ENCODE data around the gene TARDBP. TPM values are rescaled to one million over a fixed set of nuclear protein-coding genes. Genes with fewer than 3 reads are reported as not detected.
"Not testable (repeated sequence)": the region's sequence is repeated elsewhere in the genome, so short reads cannot be mapped to it uniquely, and the experiment has no call there.

Gene TARDBP
- polyA plus RNA-seq, 3 donors, result 49.4 to 79.5 (median 61.4) TPM

DNA sequence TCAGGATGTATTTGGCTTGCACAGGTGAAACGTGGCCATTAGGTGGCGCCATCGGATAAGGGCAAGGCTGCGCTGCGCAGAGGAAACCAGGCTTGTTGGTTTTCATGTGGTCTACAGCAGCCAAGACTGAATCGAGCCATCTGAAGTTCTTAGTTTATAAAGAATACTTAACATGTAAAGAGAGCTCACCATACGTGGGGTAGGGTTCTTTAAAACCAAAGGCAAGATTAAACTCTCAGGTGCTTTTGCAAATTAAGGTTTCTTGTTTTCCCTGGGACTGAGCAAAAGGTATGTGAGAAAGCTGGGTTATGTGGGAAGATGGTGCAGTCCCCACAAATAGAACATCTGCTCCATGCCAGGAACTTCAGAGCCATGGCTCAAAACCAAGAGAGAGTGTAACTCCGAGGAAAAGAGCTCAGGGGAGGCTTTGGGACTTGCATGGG lies 25.3 kb downstream of the TARDBP start:
- TF ChIP-seq, protein P1, sequence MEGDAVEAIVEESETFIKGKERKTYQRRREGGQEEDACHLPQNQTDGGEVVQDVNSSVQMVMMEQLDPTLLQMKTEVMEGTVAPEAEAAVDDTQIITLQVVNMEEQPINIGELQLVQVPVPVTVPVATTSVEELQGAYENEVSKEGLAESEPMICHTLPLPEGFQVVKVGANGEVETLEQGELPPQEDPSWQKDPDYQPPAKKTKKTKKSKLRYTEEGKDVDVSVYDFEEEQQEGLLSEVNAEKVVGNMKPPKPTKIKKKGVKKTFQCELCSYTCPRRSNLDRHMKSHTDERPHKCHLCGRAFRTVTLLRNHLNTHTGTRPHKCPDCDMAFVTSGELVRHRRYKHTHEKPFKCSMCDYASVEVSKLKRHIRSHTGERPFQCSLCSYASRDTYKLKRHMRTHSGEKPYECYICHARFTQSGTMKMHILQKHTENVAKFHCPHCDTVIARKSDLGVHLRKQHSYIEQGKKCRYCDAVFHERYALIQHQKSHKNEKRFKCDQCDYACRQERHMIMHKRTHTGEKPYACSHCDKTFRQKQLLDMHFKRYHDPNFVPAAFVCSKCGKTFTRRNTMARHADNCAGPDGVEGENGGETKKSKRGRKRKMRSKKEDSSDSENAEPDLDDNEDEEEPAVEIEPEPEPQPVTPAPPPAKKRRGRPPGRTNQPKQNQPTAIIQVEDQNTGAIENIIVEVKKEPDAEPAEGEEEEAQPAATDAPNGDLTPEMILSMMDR (IDR thresholded peaks at IDR 0.05), result peak; percentile 96
- no peaks in the 10 kb centered on the region for H3K36me3 ChIP-seq (replicated peaks in 1 of 2; ENCODE audit: control insufficient read depth in 1 of 2, insufficient read depth in 2 of 2, low read length in 2 of 2)
- Mint-ChIP-seq H3K4me3 (no peak overlapping the region), H3K9me3 (no peaks in the 10 kb centered on the region), H3K27ac (no peak overlapping the region), H3K4me1 (no peaks in the 10 kb centered on the region), H3K36me3 (no peaks in the 10 kb centered on the region), H3K27me3 (ENCODE audit: low read depth in 3 of 3) (peaks cover 0 to 1% (median 0%) of the 10 kb centered on the region in 3 donors)
- H3K4me3 ChIP-seq (replicated peaks in 1 of 3; ENCODE audit: low read depth in 2 of 3, low read length in 3 of 3), result no peak overlapping the region
- no peak overlapping the region for H3K9ac ChIP-seq (ENCODE audit: insufficient read depth, low read length, poor library complexity, severe bottlenecking)
- intact Hi-C loops (cut with micrococcal nuclease), result loop anchor here (5.0 to 10.0 kb wide), 2 partner anchors 605 to 607 kb away; no protein-coding TSS in a partner anchor
- no peaks in the 10 kb centered on the region for H3K4me1 ChIP-seq (ENCODE audit: control insufficient read depth in 1 of 2, insufficient read depth in 2 of 2, low read length in 2 of 2)
- no peaks in the 10 kb centered on the region for H3K79me2 ChIP-seq (ENCODE audit: insufficient read depth, low read length)
- peak; percentile 70 to 76 (median 75) for DNase-seq
- peaks cover 0 to 2% of the 10 kb centered on the region in 2 donors for H3K27me3 ChIP-seq (ENCODE audit: control insufficient read depth in 2 of 2, insufficient read depth in 2 of 2, low read length in 2 of 2)
- H3K4me2 ChIP-seq (replicated peaks; ENCODE audit: extremely low read depth, low read length, poor library complexity, severe bottlenecking), result no peak overlapping the region
- H2AFZ ChIP-seq (ENCODE audit: insufficient read depth, low read depth, low read length, poor library complexity, severe bottlenecking), result no peak overlapping the region
- no peaks in the 10 kb centered on the region for H4K20me1 ChIP-seq (ENCODE audit: insufficient read depth, low read length)
- WGBS (ENCODE audit: insufficient coverage), result 0% methylated on average over 1 of the region's 8 CpGs
- H3K9me3 ChIP-seq (replicated peaks in 1 of 2; ENCODE audit: control insufficient read depth in 1 of 2, insufficient read depth in 1 of 2, low read length in 2 of 2), result no peaks in the 10 kb centered on the region
- no peak overlapping the region for H3K27ac ChIP-seq (ENCODE audit: low read depth in 1 of 2, low read length in 2 of 2)

DNA sequence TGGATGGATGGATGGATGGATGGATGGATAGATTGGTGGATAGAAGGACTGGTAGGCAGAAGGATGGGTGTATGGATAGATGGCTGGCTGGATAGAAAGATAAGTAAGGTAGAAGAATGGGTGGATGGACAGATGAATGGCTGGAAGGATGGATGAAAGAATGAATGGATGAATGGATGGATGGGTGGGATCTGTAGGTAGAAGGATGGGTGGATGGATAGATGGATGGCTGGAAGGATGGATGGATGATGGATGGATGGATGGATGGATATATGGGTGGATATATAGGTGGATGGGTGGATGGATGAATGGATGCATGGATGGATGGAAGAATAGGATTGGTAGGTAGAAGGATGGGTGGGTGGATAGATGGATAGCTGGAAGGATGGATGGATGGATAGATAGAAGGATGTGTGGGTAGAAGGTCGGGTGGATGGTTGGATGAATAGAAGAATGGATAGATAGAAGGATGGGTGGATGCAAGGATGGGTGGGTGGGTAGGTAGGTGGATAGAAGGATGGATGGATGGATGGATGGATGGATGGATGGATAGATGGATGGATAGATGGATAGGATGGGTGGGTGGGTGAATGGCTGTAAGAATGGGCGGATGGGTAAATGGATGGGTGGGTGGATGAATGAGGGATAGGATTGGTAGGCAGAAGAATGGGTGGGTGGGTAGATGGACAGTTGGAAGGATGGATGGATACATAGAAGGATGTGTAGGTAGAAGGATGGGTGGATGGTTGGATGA lies 27.1 kb downstream of the TARDBP start:
- peaks cover 0 to 1% (median 0%) of the 10 kb centered on the region in 3 donors for H3K27me3 Mint-ChIP-seq (ENCODE audit: low read depth in 3 of 3)
- intact Hi-C loops (cut with micrococcal nuclease), result loop anchor here (5.0 to 10.0 kb wide), 2 partner anchors 603 to 605 kb away; no protein-coding TSS in a partner anchor

DNA sequence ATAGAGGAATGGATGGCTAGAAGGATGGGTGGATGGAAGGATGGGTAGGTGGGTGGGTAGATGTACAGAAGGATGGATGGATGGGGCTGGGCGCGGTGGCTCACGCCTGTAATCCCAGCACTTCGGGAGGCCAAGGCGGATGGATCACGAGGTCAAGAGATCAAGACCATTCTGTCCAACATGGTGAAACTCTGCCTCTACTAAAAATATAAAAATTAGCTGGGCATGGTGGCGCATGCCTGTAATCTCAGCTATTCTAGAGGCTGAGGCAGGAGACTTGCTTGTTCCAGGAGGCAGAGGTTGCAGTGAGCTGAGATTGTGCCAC lies 27.6 kb downstream of the TARDBP start:
- intact Hi-C loops (cut with micrococcal nuclease), result not testable (repeated sequence)
- 100% methylated on average over 1 of the region's 7 CpGs for WGBS (ENCODE audit: insufficient coverage)

More for the DNA sequence above, 27.1 kb downstream of the TARDBP start:
- Histone ChIP-seq H3K4me3 (replicated peaks in 1 of 3; ENCODE audit: low read depth in 2 of 3, low read length in 3 of 3) (no peak overlapping the region), H3K27me3 (ENCODE audit: control insufficient read depth in 2 of 2, insufficient read depth in 2 of 2, low read length in 2 of 2) (peaks cover 0 to 2% of the 10 kb centered on the region in 2 donors), H3K4me2 (replicated peaks; ENCODE audit: extremely low read depth, low read length, poor library complexity, severe bottlenecking) (no peak overlapping the region), H2AFZ (ENCODE audit: insufficient read depth, low read depth, low read length, poor library complexity, severe bottlenecking) (no peak overlapping the region), H4K20me1 (ENCODE audit: insufficient read depth, low read length) (no peaks in the 10 kb centered on the region), H3K27ac (ENCODE audit: low read depth in 1 of 2, low read length in 2 of 2) (no peak overlapping the region), H3K9ac (ENCODE audit: insufficient read depth, low read length, poor library complexity, severe bottlenecking) (peak overlapping the region; percentile 49), H3K9me3 (replicated peaks in 1 of 2; ENCODE audit: control insufficient read depth in 1 of 2, insufficient read depth in 1 of 2, low read length in 2 of 2) (no peaks in the 10 kb centered on the region), H3K36me3 (replicated peaks in 1 of 2; ENCODE audit: control insufficient read depth in 1 of 2, insufficient read depth in 2 of 2, low read length in 2 of 2) (no peaks in the 10 kb centered on the region), H3K79me2 (ENCODE audit: insufficient read depth, low read length) (no peaks in the 10 kb centered on the region), H3K4me1 (ENCODE audit: control insufficient read depth in 1 of 2, insufficient read depth in 2 of 2, low read length in 2 of 2) (no peaks in the 10 kb centered on the region)
- 63% methylated on average over 2 of the region's 2 CpGs for WGBS (ENCODE audit: insufficient coverage)
- Mint-ChIP-seq H3K36me3 (no peaks in the 10 kb centered on the region), H3K27ac (no peak overlapping the region), H3K4me1 (no peaks in the 10 kb centered on the region), H3K9me3 (no peaks in the 10 kb centered on the region), H3K4me3 (no peak overlapping the region)
- TF ChIP-seq, protein P1 (IDR thresholded peaks at IDR 0.05), result no peak
- DNase-seq, result no peak

More for the DNA sequence above, 27.6 kb downstream of the TARDBP start:
- H3K36me3 Mint-ChIP-seq; H3K9me3 ChIP-seq (replicated peaks in 1 of 2; ENCODE audit: control insufficient read depth in 1 of 2, insufficient read depth in 1 of 2, low read length in 2 of 2); H3K36me3 ChIP-seq (replicated peaks in 1 of 2; ENCODE audit: control insufficient read depth in 1 of 2, insufficient read depth in 2 of 2, low read length in 2 of 2); H3K4me3 ChIP-seq (replicated peaks in 1 of 3; ENCODE audit: low read depth in 2 of 3, low read length in 3 of 3); H3K79me2 ChIP-seq (ENCODE audit: insufficient read depth, low read length); H2AFZ ChIP-seq (ENCODE audit: insufficient read depth, low read depth, low read length, poor library complexity, severe bottlenecking); H3K27ac Mint-ChIP-seq; H3K9me3 Mint-ChIP-seq; H3K27me3 ChIP-seq (ENCODE audit: control insufficient read depth in 2 of 2, insufficient read depth in 2 of 2, low read length in 2 of 2); H3K4me1 Mint-ChIP-seq; H3K4me1 ChIP-seq (ENCODE audit: control insufficient read depth in 1 of 2, insufficient read depth in 2 of 2, low read length in 2 of 2); DNase-seq; H3K27me3 Mint-ChIP-seq (ENCODE audit: low read depth in 3 of 3); H3K27ac ChIP-seq (ENCODE audit: low read depth in 1 of 2, low read length in 2 of 2); H4K20me1 ChIP-seq (ENCODE audit: insufficient read depth, low read length); H3K4me2 ChIP-seq (replicated peaks; ENCODE audit: extremely low read depth, low read length, poor library complexity, severe bottlenecking); H3K9ac ChIP-seq (ENCODE audit: insufficient read depth, low read length, poor library complexity, severe bottlenecking); H3K4me3 Mint-ChIP-seq: not testable (repeated sequence)

Data from CD14-positive monocyte (primary cell).